HG03097 (cell line): ENCODE results near the gene AP2M1.

Source experiments
- ATAC-seq: cut with Tn5 transposase; IDR thresholded peaks from one replicate; pipeline ENCODE4 v1.9.1; 2021; ENCODE audit not compliant: unreplicated experiment, low FRiP score

The AP2M1 gene

GRCh38 chr3:184177767-184178306, 3.2 kb downstream of the AP2M1 start:
- no peak for ATAC-seq

- no peak for ATAC-seq
These were observed 4.0 kb downstream of the AP2M1 start for GRCh38 chr3:184178521-184179138.

GRCh38 chr3:184180165-184180564, 5.5 kb downstream of the AP2M1 start:
- no peak for ATAC-seq

- no peak for ATAC-seq
These were observed 6.9 kb downstream of the AP2M1 start for GRCh38 chr3:184181596-184181995.

GRCh38 chr3:184183679-184184078, 9.0 kb downstream of the AP2M1 start:
- ATAC-seq, result no peak

- no peak for ATAC-seq
These were observed 10.0 kb downstream of the AP2M1 start for GRCh38 chr3:184184546-184185230.

- peak; percentile 79 for ATAC-seq
These were observed 11.0 kb downstream of the AP2M1 start for GRCh38 chr3:184185461-184186183.

GRCh38 chr3:184186184-184186901, 11.7 kb downstream of the AP2M1 start, which contains the start of gene ABCF3:
Gene ABCF3, plus strand, starts transcription at chr3:184186199. Its CDS starts 9 bp downstream, at chr3:184186208.
- peak; percentile 2 for ATAC-seq

- no peak for ATAC-seq
These were observed 12.2 kb downstream of the AP2M1 start for GRCh38 chr3:184186902-184187207.

- ATAC-seq, result no peak
These were observed 13.4 kb downstream of the AP2M1 start for GRCh38 chr3:184188080-184188479.

- no peak for ATAC-seq
These were observed 14.8 kb downstream of the AP2M1 start for GRCh38 chr3:184189421-184189820.

- ATAC-seq, result no peak
These were observed 18.2 kb downstream of the AP2M1 start for GRCh38 chr3:184192889-184193288.

- ATAC-seq, result no peak
These were observed 19.4 kb downstream of the AP2M1 start for GRCh38 chr3:184193991-184194539.

- ATAC-seq, result no peak
These were observed 21.9 kb downstream of the AP2M1 start for GRCh38 chr3:184196536-184196935.

GRCh38 chr3:184198509-184198908, 23.9 kb downstream of the AP2M1 start:
- no peak for ATAC-seq

GRCh38 chr3:184200825-184201224, 26.2 kb downstream of the AP2M1 start:
- ATAC-seq, result no peak

- ATAC-seq, result no peak
These were observed 28.9 kb downstream of the AP2M1 start for GRCh38 chr3:184203526-184203925.

GRCh38 chr3:184209146-184209923, 34.7 kb downstream of the AP2M1 start:
- ATAC-seq, result no peak

GRCh38 chr3:184211297-184211696, 36.6 kb downstream of the AP2M1 start:
- ATAC-seq, result no peak

GRCh38 chr3:184211718-184212117, 37.1 kb downstream of the AP2M1 start:
- ATAC-seq, result no peak
